Body of pancreas (tissue), 4 donors: ENCODE data around the gene SYMPK. TPM values are rescaled to one million over a fixed set of nuclear protein-coding genes. Genes with fewer than 3 reads are reported as not detected.

Experiments
- ATAC-seq: fragments of 150-250 bp; one replicate; pipeline ENCODE4 v1.9.1; 2016
- DNase-seq, 4 donors: peaks; one replicate each; pipeline ENCODE4 v3.0.0-alpha.2; 2019
- H3K27ac ChIP-seq, 4 donors: fragments of 200-600 bp; sonication (generic); 1 replicate in 3 of 4; 2 replicates in 1 of 4; pipeline versions ENCODE4 v1.5.1 to v1.6.1; 2016 to 2019; ENCODE audit warnings: mild to moderate bottlenecking in 1 of 4, mixed read lengths in 1 of 4, moderate library complexity in 1 of 4
- H3K27me3 ChIP-seq, 2 donors: fragments of 200-600 bp; sonication (generic); one replicate each; pipeline ENCODE4 v1.6.0; 2016; ENCODE audit warnings: mild to moderate bottlenecking in 1 of 2
- H3K36me3 ChIP-seq, 2 donors: fragments of 200-600 bp; sonication (generic); replicated peaks in 1 of 2; 2 replicates each; pipeline ENCODE4 v1.5.1; 2016; ENCODE audit warnings: low read depth in 2 of 2; ENCODE audit not compliant: insufficient read depth in 1 of 2
- H3K4me1 ChIP-seq: fragments of 200-600 bp; sonication (generic); one replicate; pipeline ENCODE4 v1.6.0; 2016
- H3K4me3 ChIP-seq, 2 donors: fragments of 200-600 bp; sonication (generic); 1 replicate in 1 of 2; 2 replicates in 1 of 2; pipeline ENCODE4 v1.5.1; 2016 to 2019
- H3K9me3 ChIP-seq, 3 donors: fragments of 200-600 bp; sonication (generic); 1 replicate in 2 of 3; 2 replicates in 1 of 3; pipeline ENCODE4 v1.5.1; 2016
- POLR2A ChIP-seq, 3 donors: fragments of 450-650 bp; IDR thresholded peaks; one replicate each; pipeline ENCODE4 v1.6.1; 2016; ENCODE audit warnings: antibody characterized with exemption in 3 of 3, mild to moderate bottlenecking in 2 of 3
- WGBS, 2 donors: methylation state at CpG; one replicate each; pipeline ENCODE4 v1.1.5; 2017; 5-methylcytosine and 5-hydroxymethylcytosine counted together
- intact Hi-C: fragments of 100-400 bp; cut with DNase I; formaldehyde crosslinking; loops from one replicate; pipeline ENCODE4 v1.15.1; 2023
- total RNA-seq, 2 donors: library from RNA; depleted of rRNA; stranded (reverse); fragments of >200 nt; gene quantifications; one replicate each; pipeline ENCODE4 v1.1.0, GENCODE V29; 2016
- TF ChIP-seq, protein P1 (sequence below), 7 experiments: fragments of 450-650 bp in 4 of 7; fragments of 200-600 bp in 3 of 7; sonication (generic) in 3 of 7; IDR thresholded peaks; one replicate each; pipeline ENCODE4 v1.5.1; 2016 to 2019; ENCODE audit warnings: antibody characterized with exemption in 7 of 7

Gene SYMPK
- total RNA-seq, 2 donors from 2014 or later = 23.3 to 32.3 TPM

DNA sequence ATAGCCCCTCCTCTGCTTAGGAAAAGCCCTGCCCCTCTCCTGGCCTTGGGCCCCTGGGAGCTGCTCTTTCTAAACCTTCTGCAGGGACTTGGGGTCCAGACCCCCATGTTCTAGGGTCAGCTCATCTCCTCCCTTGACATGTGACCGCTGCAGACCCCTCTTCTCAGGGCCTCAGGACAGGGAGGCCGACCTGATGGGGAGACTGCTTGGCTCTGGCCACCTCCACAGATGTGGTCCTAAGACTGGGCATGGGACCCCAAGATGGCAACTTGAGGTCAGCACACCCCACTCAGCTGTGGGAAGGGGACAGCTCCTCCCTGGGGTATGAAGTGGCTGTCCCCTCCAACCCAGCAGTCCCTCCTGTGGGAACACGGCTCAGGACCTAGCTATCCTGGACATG, 90.0 kb downstream of the SYMPK start:
- H3K9me3 ChIP-seq = no peaks in the 10 kb centered on the region
- 78 to 83% methylated on average over 2 to 3 of the region's 3 CpGs for WGBS, 2 donors
- H3K27ac ChIP-seq = peak overlapping the region; percentile 93 to 98 (median 96)
- H3K36me3 ChIP-seq = peaks cover 0 to 2% of the 10 kb centered on the region in 2 donors
- H3K27me3 ChIP-seq = no peaks in the 10 kb centered on the region
- peaks cover 51% of the 10 kb centered on the region for H3K4me1 ChIP-seq
- DNase-seq (no peak), ATAC-seq (no peak)
- intact Hi-C loops = no loop called here
- no peak for TF ChIP-seq POLR2A (IDR thresholded peaks at IDR 0.05)
- TF ChIP-seq, protein P1, sequence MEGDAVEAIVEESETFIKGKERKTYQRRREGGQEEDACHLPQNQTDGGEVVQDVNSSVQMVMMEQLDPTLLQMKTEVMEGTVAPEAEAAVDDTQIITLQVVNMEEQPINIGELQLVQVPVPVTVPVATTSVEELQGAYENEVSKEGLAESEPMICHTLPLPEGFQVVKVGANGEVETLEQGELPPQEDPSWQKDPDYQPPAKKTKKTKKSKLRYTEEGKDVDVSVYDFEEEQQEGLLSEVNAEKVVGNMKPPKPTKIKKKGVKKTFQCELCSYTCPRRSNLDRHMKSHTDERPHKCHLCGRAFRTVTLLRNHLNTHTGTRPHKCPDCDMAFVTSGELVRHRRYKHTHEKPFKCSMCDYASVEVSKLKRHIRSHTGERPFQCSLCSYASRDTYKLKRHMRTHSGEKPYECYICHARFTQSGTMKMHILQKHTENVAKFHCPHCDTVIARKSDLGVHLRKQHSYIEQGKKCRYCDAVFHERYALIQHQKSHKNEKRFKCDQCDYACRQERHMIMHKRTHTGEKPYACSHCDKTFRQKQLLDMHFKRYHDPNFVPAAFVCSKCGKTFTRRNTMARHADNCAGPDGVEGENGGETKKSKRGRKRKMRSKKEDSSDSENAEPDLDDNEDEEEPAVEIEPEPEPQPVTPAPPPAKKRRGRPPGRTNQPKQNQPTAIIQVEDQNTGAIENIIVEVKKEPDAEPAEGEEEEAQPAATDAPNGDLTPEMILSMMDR (IDR thresholded peaks at IDR 0.05) = no peak
- H3K4me3 ChIP-seq = no peak overlapping the region

DNA sequence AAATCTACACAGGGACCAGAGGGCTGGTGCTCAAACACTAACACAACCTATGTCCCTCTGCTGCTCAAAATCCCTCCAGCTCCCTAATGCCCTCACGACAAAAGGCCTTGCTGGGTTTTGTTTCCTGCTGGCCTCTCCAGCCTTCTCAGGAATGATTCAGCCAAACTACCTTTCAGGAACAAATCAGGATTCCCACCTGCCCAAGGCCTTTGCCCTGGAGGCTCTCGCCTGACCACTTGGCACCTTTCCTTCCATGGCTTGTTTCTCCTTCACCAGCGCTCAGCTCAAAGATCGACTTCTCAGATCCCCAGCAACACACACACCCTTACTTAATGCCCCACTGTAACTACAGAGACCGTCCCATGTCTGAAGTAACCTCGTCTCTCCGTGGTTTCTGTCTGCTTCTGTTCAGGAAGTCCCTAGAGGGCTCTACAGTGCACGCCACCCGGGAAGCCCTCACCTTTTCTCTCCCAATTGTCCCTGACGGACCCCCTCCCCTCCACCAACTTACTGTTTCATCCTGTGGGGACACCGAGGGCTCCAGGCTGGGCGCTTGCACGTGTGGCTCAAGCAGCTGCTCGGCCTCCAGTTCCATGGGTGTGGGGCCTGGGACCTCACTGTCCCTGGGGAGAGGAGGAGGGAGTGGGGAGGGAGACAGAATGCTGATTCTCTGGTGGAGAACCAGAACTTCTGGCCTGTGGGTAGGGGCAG, 90.7 kb downstream of the SYMPK start:
- Histone ChIP-seq H3K4me1 (peaks cover 47% of the 10 kb centered on the region), H3K4me3 (no peak overlapping the region), H3K27ac (peak overlapping the region; percentile 93 to 98 (median 96)), H3K27me3 (no peaks in the 10 kb centered on the region), H3K36me3 (peaks cover 0 to 1% of the 10 kb centered on the region in 2 donors), H3K9me3 (no peaks in the 10 kb centered on the region)
- TF ChIP-seq POLR2A (IDR thresholded peaks at IDR 0.05) = peak; percentile 28 to 51 (median 40)
- TF ChIP-seq, protein P1 (IDR thresholded peaks at IDR 0.05) = peak in 1 of 7 experiments; percentile 3
- ATAC-seq (no peak), DNase-seq (peak in 3 of 4 donors; percentile 62 to 71 (median 66))
- WGBS, 2 donors = 22 to 48% methylated on average over 12 to 14 of the region's 14 CpGs
- intact Hi-C loops = no loop called here

DNA sequence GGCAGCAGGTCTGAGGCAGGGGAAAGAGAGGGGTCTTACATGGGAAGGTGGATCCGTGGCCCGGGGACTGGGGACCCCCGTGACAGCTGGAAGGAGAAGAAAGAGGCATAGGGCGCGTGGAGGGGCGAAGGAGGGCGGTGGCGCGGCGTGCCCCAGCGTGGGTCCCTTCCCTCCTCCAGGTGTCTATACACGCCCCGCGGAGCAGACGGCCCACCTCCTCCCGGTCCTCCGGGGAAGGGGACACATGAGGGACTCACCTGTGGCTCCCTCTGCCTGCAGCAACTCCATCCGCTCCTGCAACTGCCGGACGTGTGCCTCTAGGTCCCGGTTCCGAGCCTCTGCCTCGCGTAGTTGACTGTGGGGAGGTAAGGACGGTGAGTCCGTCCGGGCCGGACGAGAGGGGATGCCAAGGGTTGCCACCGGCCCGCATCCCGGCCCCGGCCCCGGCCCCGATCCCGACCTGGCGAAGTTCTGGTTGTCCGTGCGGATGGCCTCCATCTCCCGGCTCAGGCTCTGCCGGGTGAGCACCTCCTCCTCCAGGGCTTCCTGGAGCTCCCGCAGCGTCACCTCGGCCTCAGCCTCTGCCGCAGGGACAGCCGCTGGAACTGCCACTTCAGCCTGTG, 91.5 kb downstream of the SYMPK start:
- Histone ChIP-seq H3K36me3 (no peaks in the 10 kb centered on the region), H3K4me1 (peaks cover 55% of the 10 kb centered on the region), H3K4me3 (peak overlapping the region in 1 of 2 donors; percentile 4), H3K27me3 (no peaks in the 10 kb centered on the region), H3K27ac (peak overlapping the region; percentile 93 to 98 (median 96)), H3K9me3 (no peaks in the 10 kb centered on the region)
- DNase-seq = peak; percentile 44 to 59 (median 46)
- no peak for ATAC-seq
- intact Hi-C loops = no loop called here
- TF ChIP-seq POLR2A (IDR thresholded peaks at IDR 0.05) = no peak
- WGBS, 2 donors = 57 to 65% methylated on average over 18 to 41 of the region's 46 CpGs

DNA sequence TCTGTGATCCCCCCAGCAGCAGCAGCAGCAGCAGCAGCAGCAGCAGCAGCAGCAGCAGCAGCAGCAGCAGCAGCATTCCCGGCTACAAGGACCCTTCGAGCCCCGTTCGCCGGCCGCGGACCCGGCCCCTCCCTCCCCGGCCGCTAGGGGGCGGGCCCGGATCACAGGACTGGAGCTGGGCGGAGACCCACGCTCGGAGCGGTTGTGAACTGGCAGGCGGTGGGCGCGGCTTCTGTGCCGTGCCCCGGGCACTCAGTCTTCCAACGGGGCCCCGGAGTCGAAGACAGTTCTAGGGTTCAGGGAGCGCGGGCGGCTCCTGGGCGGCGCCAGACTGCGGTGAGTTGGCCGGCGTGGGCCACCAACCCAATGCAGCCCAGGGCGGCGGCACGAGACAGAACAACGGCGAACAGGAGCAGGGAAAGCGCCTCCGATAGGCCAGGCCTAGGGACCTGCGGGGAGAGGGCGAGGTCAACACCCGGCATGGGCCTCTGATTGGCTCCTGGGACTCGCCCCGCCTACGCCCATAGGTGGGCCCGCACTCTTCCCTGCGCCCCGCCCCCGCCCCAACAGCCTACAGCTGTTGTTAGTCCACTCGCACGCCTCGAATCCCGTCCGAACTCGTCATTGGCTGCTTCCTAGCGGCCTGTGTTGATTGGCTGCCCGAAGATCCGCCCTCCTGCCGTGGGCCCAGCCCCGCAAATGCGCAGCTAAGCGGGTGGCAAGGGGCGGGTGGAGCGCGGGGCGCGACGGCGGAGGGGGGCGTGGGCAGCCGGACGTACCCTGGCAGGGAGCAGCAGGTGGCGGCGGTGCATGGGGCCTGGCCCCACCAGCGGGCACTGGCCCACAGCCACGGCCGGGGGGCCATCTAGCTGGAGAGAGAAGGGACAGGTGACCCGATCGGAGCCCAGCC, 92.5 kb downstream of the SYMPK start:
- DNase-seq = peak; percentile 97 to 99 (median 99)
- ATAC-seq = peak; percentile 71
- Histone ChIP-seq H3K36me3 (no peaks in the 10 kb centered on the region), H3K27ac (peak overlapping the region; percentile 93 to 98 (median 96)), H3K9me3 (no peaks in the 10 kb centered on the region), H3K4me3 (no peak overlapping the region), H3K27me3 (no peaks in the 10 kb centered on the region), H3K4me1 (peaks cover 64% of the 10 kb centered on the region)
- intact Hi-C loops = no loop called here
- TF ChIP-seq, protein P1 (IDR thresholded peaks at IDR 0.05) = peak; percentile 83 to 97 (median 93)
- peak; percentile 65 to 74 (median 71) for TF ChIP-seq POLR2A (IDR thresholded peaks at IDR 0.05)
- WGBS, 2 donors = 1 to 2% methylated on average over 17 to 61 of the region's 79 CpGs

DNA sequence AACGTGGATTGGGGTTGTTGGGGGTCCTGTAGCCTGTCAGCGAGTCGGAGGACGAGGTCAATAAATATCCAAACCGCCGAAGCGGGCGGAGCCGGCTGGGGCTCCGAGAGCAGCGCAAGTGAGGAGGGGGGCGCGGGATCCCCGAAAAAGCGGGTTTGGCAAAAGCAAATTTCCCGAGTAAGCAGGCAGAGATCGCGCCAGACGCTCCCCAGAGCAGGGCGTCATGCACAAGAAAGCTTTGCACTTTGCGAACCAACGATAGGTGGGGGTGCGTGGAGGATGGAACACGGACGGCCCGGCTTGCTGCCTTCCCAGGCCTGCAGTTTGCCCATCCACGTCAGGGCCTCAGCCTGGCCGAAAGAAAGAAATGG, 93.1 kb downstream of the SYMPK start:
- ATAC-seq (no peak), DNase-seq (peak in 3 of 4 donors; percentile 60 to 62 (median 62))
- intact Hi-C loops = no loop called here
- peak overlapping the region; percentile 93 to 98 (median 96) for H3K27ac ChIP-seq
- no peak for TF ChIP-seq POLR2A (IDR thresholded peaks at IDR 0.05)
- TF ChIP-seq, protein P1 (IDR thresholded peaks at IDR 0.05) = no peak
- H3K4me1 ChIP-seq = peaks cover 71% of the 10 kb centered on the region
- H3K27me3 ChIP-seq = no peaks in the 10 kb centered on the region
- no peaks in the 10 kb centered on the region for H3K36me3 ChIP-seq
- no peaks in the 10 kb centered on the region for H3K9me3 ChIP-seq
- WGBS, 2 donors = 0 to 1% methylated on average over 21 to 22 of the region's 28 CpGs
- no peak overlapping the region for H3K4me3 ChIP-seq
